Uterus (tissue), 2 donors: ENCODE results near the gene COL10A1.

Experiments used
- CTCF ChIP-seq, 4 experiments: fragments of 200-600 bp in 2 of 4; fragments of 450-650 bp in 2 of 4; sonication (generic) in 2 of 4; IDR thresholded peaks; one replicate each; pipeline ENCODE4 v1.5.1; 2016 to 2019; ENCODE audit warnings: antibody characterized with exemption in 4 of 4, mild to moderate bottlenecking in 2 of 4, moderate library complexity in 1 of 4
- POLR2A ChIP-seq, 2 donors: fragments of 450-650 bp; IDR thresholded peaks; one replicate each; pipeline ENCODE4 v1.6.1; 2016; ENCODE audit warnings: antibody characterized with exemption in 2 of 2, mild to moderate bottlenecking in 1 of 2, moderate library complexity in 1 of 2

DNA sequence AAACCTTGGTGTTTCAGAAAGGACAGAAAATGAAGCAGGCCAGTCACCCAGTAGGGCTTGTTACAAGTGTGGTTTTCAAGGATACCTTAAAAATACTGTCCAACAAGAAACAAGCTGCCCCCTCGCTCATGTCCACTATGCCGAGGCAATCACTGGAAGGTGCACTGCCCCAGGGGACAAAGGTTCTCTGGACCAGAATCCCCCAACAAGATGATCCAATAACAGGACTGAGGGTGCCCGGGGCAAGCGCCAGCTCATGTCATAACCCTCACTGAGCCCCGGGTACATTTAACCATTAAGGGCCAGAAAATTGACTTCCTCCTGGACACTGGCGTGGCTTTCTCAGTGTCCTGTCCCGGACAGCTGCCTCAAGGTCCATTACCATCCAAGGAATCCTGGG, 31.9 kb downstream of the COL10A1 start:
- TF ChIP-seq CTCF (IDR thresholded peaks at IDR 0.05) (no peak), POLR2A (IDR thresholded peaks at IDR 0.05) (no peak)
